Measurements from ENCODE around the gene ADCK1. TPM values are rescaled to one million over a fixed set of nuclear protein-coding genes. Genes with fewer than 3 reads are reported as not detected.

The ADCK1 gene
- total RNA-seq, 1 experiment from 2014 or later = 11.4 TPM

- H3K4me3 Mint-ChIP-seq = no peak overlapping the region
- H3K27me3 Mint-ChIP-seq (ENCODE audit: low read depth) = no peaks in the 10 kb centered on the region; the same call in 1 of the 2 replicates
- ChIA-PET CTCF (interaction anchor here (5.4 kb wide), 1 partner anchor 11 kb away, joined by 23 read pairs; no protein-coding TSS in a partner anchor), POLR2A (no interaction called here)
- TF ChIP-seq NFYB (CRISPR knock-in tag; conservative IDR thresholded peaks at IDR 0.05; ENCODE audit: low read depth) (no peak), ZNF532 (CRISPR knock-in tag; IDR thresholded peaks at IDR 0.05; ENCODE audit: borderline replicate concordance) (no peak), MLX (CRISPR knock-in tag; IDR thresholded peaks at IDR 0.05) (no peak), ELF4 (CRISPR knock-in tag; IDR thresholded peaks at IDR 0.05; ENCODE audit: low read depth) (no peak)
- H3K36me3 Mint-ChIP-seq = no peaks in the 10 kb centered on the region
- peaks cover 3% of the 10 kb centered on the region; the same call in 1 of the 2 replicates for H3K9me3 Mint-ChIP-seq
- H3K4me1 Mint-ChIP-seq = no peaks in the 10 kb centered on the region
- no peak overlapping the region for H3K27ac Mint-ChIP-seq
- DNase-seq (ENCODE audit: low spot score) (no peak), ATAC-seq (no peak)
Measured at GRCh38 chr14:77872152-77872551, 72.2 kb downstream of the ADCK1 start.

- ATAC-seq (no peak), DNase-seq (ENCODE audit: low spot score) (no peak)
- ChIA-PET CTCF (interaction anchor here (5.4 kb wide), 1 partner anchor 12 kb away, joined by 23 read pairs; no protein-coding TSS in a partner anchor), POLR2A (no interaction called here)
- Mint-ChIP-seq H3K4me3 (no peak overlapping the region), H3K27me3 (ENCODE audit: low read depth) (no peaks in the 10 kb centered on the region; the same call in 1 of the 2 replicates), H3K9me3 (peaks cover 3% of the 10 kb centered on the region; the same call in 1 of the 2 replicates), H3K36me3 (no peaks in the 10 kb centered on the region), H3K27ac (no peak overlapping the region), H3K4me1 (no peaks in the 10 kb centered on the region)
- TF ChIP-seq ZNF425 (CRISPR knock-in tag; conservative IDR thresholded peaks at IDR 0.05) (no peak), ZMAT4 (CRISPR knock-in tag; IDR thresholded peaks at IDR 0.05) (no peak), PRDM15 (CRISPR knock-in tag; IDR thresholded peaks at IDR 0.05) (no peak), SP1 (CRISPR knock-in tag; conservative IDR thresholded peaks at IDR 0.05) (no peak), RORB (CRISPR knock-in tag; IDR thresholded peaks at IDR 0.05) (no peak)
Measured at GRCh38 chr14:77872983-77873382, 73.1 kb downstream of the ADCK1 start.

GRCh38 chr14:77878783-77879182, 78.9 kb downstream of the ADCK1 start:
- no peak for ATAC-seq
- CTCF ChIA-PET = no interaction called here
- Mint-ChIP-seq H3K4me3 (no peak overlapping the region), H3K27ac (no peak overlapping the region), H3K4me1 (0 out of 2 replicates have a peak, but pooled peaks cover 6% of the 10 kb centered on the region), H3K36me3 (no peaks in the 10 kb centered on the region), H3K9me3 (peaks cover 3% of the 10 kb centered on the region; the same call in 1 of the 2 replicates), H3K27me3 (ENCODE audit: low read depth) (no peaks in the 10 kb centered on the region; the same call in 1 of the 2 replicates)
- no peak for DNase-seq (ENCODE audit: low spot score)
- POLR2A ChIA-PET = no interaction called here
- TF ChIP-seq E2F1 (CRISPR knock-in tag; IDR thresholded peaks at IDR 0.05) (no peak), TEAD4 (CRISPR knock-in tag; IDR thresholded peaks at IDR 0.05) (no peak), SOX15 (CRISPR knock-in tag; IDR thresholded peaks at IDR 0.05) (no peak), FOXP4 (CRISPR knock-in tag; IDR thresholded peaks at IDR 0.05) (no peak), ELF4 (CRISPR knock-in tag; IDR thresholded peaks at IDR 0.05; ENCODE audit: low read depth) (no peak), ATF1 (CRISPR knock-in tag; IDR thresholded peaks at IDR 0.05) (no peak)

Measured in WTC11 (cell line).